K562 (cell line): ENCODE data around the gene TIGD7. TPM values are rescaled to one million over a fixed set of nuclear protein-coding genes. Genes with fewer than 3 reads are reported as not detected.
A peak's percentile ranks its signal among the peaks of the same experiment; 100 is the strongest.

Source experiments
- CBX1 ChIP-seq: sonication (generic); IDR thresholded peaks from 2 replicates; pipeline ENCODE4 v1.6.1; 2016; ENCODE audit warnings: antibody characterized with exemption, low read depth, mild to moderate bottlenecking
- CC2D1A ChIP-seq: fragments of 450-650 bp; IDR thresholded peaks from 2 replicates; pipeline ENCODE4 v1.6.1; 2017; ENCODE audit warnings: mild to moderate bottlenecking
- CTCF ChIP-seq, 3 experiments: IDR thresholded peaks in 2 of 3; conservative IDR thresholded peaks in 1 of 3; 2 replicates each; pipeline ENCODE4 v1.5.1; 2011 to 2012; ENCODE audit warnings: low read length in 3 of 3, mild to moderate bottlenecking in 3 of 3, control low read depth in 2 of 3, improper control_type of control experiment in 1 of 3, inconsistent platforms in 1 of 3, low read depth in 1 of 3, mixed read lengths in 1 of 3, moderate library complexity in 1 of 3; ENCODE audit not compliant: insufficient read depth in 2 of 3
- ELF1 ChIP-seq: fragments of 200-800 bp; sonication (Bioruptor generic); IDR thresholded peaks from 2 replicates; pipeline ENCODE4 v1.6.1; 2016; ENCODE audit warnings: missing genetic modification characterization, missing compliant biosample characterization
- ERF ChIP-seq: fragments of 450-650 bp; formaldehyde crosslinking; IDR thresholded peaks from 2 replicates; pipeline ENCODE4 v1.4.0; 2020; ENCODE audit warnings: mild to moderate bottlenecking, mixed read lengths
- ETV6 ChIP-seq, 3 experiments: fragments of 150-350 bp in 1 of 3; sonication (generic) in 1 of 3; formaldehyde crosslinking in 1 of 3; IDR thresholded peaks; 2 replicates each; pipeline versions ENCODE4 v1.6.1 to v1.8.0; 2014 to 2022; ENCODE audit warnings: borderline replicate concordance in 2 of 3, low read depth in 2 of 3, antibody characterized with exemption in 1 of 3, low read length in 1 of 3, mild to moderate bottlenecking in 1 of 3, missing genetic modification reagents in 1 of 3
- FOXP1 ChIP-seq: sonication (generic); formaldehyde crosslinking; IDR thresholded peaks from 2 replicates; pipeline ENCODE4 v1.8.0; 2022; ENCODE audit warnings: mild to moderate bottlenecking, missing genetic modification reagents
- GTF2B ChIP-seq: IDR thresholded peaks from 2 replicates; pipeline ENCODE4 v1.6.1; 2011; ENCODE audit not compliant: insufficient read length; ENCODE audit errors: extremely low read depth
- IRF2 ChIP-seq: sonication (generic); formaldehyde crosslinking; IDR thresholded peaks from 2 replicates; pipeline ENCODE4 v1.8.1; 2022; ENCODE audit warnings: mild to moderate bottlenecking, missing genetic modification reagents
- L3MBTL2 ChIP-seq: fragments of 450-650 bp; IDR thresholded peaks from 2 replicates; pipeline ENCODE4 v1.6.1; 2016; ENCODE audit warnings: mild to moderate bottlenecking, moderate library complexity
- SMARCB1 ChIP-seq: IDR thresholded peaks from 2 replicates; pipeline ENCODE4 v1.6.1; 2011; ENCODE audit warnings: improper control_type of control experiment, low read depth; ENCODE audit not compliant: insufficient read length
- TAF15 ChIP-seq: fragments of 200-400 bp; formaldehyde crosslinking; IDR thresholded peaks from 2 replicates; pipeline ENCODE4 v1.6.1; 2017; ENCODE audit warnings: mild to moderate bottlenecking, low read depth, low read length, moderate library complexity
- THAP7 ChIP-seq: fragments of 250-450 bp; sonication (Bioruptor Pico); IDR thresholded peaks from 2 replicates; pipeline ENCODE4 v1.5.0; 2021
- THRAP3 ChIP-seq: fragments of 450-650 bp; IDR thresholded peaks from 2 replicates; pipeline ENCODE4 v1.6.1; 2016; ENCODE audit warnings: mild to moderate bottlenecking, inconsistent platforms, borderline replicate concordance
- TRIM25 ChIP-seq: fragments of 450-650 bp; IDR thresholded peaks from 2 replicates; pipeline ENCODE4 v1.7.0; 2016; ENCODE audit warnings: borderline replicate concordance
- ZNF639 ChIP-seq, 2 experiments: fragments of 200-800 bp in 1 of 2; sonication (Bioruptor generic) in 1 of 2; sonication (generic) in 1 of 2; formaldehyde crosslinking in 1 of 2; IDR thresholded peaks in 1 of 2; conservative IDR thresholded peaks in 1 of 2; 2 replicates each; pipeline versions ENCODE4 v1.5.0 to v1.6.1; 2016 to 2020; ENCODE audit warnings: missing compliant biosample characterization in 1 of 2, missing genetic modification characterization in 1 of 2, missing genetic modification reagents in 1 of 2
- ZNF668 ChIP-seq: fragments of 250-450 bp; sonication (Bioruptor Pico); IDR thresholded peaks from 2 replicates; pipeline ENCODE4 v1.8.0; 2022; ENCODE audit warnings: mild to moderate bottlenecking, inconsistent platforms
- ZNF764 ChIP-seq: fragments of 250-450 bp; sonication (Bioruptor Pico); IDR thresholded peaks from 2 replicates; pipeline ENCODE4 v1.4.0; 2020; ENCODE audit warnings: low read depth, mild to moderate bottlenecking, moderate library complexity
- polyA plus RNA-seq, 8 experiments: library from polyadenylated mRNA; depleted of rRNA in 4 of 8; stranded (reverse) in 5 of 8; unstranded in 3 of 8; fragments of >200 nt; fragmentation: Nextera tagmentation in 2 of 8; fragmentation: Illumina TruSeq in 1 of 8; extraction: Ambion mirVana in 2 of 8; extraction: Trizol in 1 of 8; gene quantifications; 2 replicates each; pipeline versions ENCODE4 v1.2.1 to v1.2.3, GENCODE V29; 2011 to 2014; ENCODE audit warnings: inconsistent platforms in 1 of 8, missing spikeins in 1 of 8
- total RNA-seq, 7 experiments: library from RNA; depleted of rRNA in 6 of 7; stranded (reverse); fragments of >200 nt in 6 of 7; fragmentation: Illumina TruSeq in 2 of 7; extraction: Trizol in 2 of 7; gene quantifications; 2 replicates each; pipeline versions ENCODE4 v1.2.1 to v1.2.3, GENCODE V29; 2011 to 2021; ENCODE audit warnings: low replicate concordance in 1 of 7

Gene TIGD7
- total and polyA plus RNA-seq, 9 of the 15 experiments (the other 6 are each of a cell fraction or from before 2014, with no cell fraction given) = 0.84 to 10.7 (median 6.7) TPM

GRCh38 chr16:3264137-3265036 lies 40.8 kb downstream of the TIGD7 start (continued):
- TF ChIP-seq IRF2 = 0 out of 2 replicates have a peak, but pooled peaks have one; percentile 87
- no peak for TF ChIP-seq TAF15
- peak in 1 of 2 experiments; percentile 78; a peak in 2 of 4 replicates for TF ChIP-seq ZNF639 (CRISPR knock-in tag; conservative IDR thresholded peaks at IDR 0.05 in 1 of 2, IDR thresholded peaks at IDR 0.05 in 1 of 2)
- TF ChIP-seq TRIM25 = no peak
- TF ChIP-seq FOXP1 (CRISPR knock-in tag) = peak; percentile 98
- peak; percentile 77; the same call in 1 of the 2 replicates for TF ChIP-seq CBX1
- TF ChIP-seq ELF1 = peak; percentile 77
- TF ChIP-seq THRAP3 = peak; percentile 37; the same call in 1 of the 2 replicates
- TF ChIP-seq CC2D1A = peak; percentile 24; the same call in 1 of the 2 replicates
- 0 out of 2 replicates have a peak, but pooled peaks have one; percentile 54 for TF ChIP-seq ZNF668 (CRISPR knock-in tag)
- TF ChIP-seq SMARCB1 = no peak
- peak; percentile 75 to 91 for TF ChIP-seq ETV6 (IDR thresholded peaks at IDR 0.05; ENCODE audit: borderline replicate concordance in 1 of 2, low read depth in 2 of 2, low read length in 1 of 2)
- TF ChIP-seq ETV6 (CRISPR knock-in tag; IDR thresholded peaks at IDR 0.05; ENCODE audit: borderline replicate concordance) = peak; percentile 94; the same call in 1 of the 2 replicates
- no peak for TF ChIP-seq THAP7 (CRISPR knock-in tag)
- no peak for TF ChIP-seq GTF2B
- TF ChIP-seq ZNF764 = peak; percentile 94
- peak; percentile 99 for TF ChIP-seq L3MBTL2
- peak; percentile 63; the same call in 1 of the 2 replicates for TF ChIP-seq ERF (CRISPR knock-in tag)
- TF ChIP-seq CTCF (IDR thresholded peaks at IDR 0.05 in 2 of 3, conservative IDR thresholded peaks at IDR 0.05 in 1 of 3; ENCODE audit: insufficient read depth in 2 of 3, low read depth in 1 of 3, low read length in 3 of 3) = peak; percentile 65 to 67 (median 67)
